Fibroblast of mammary gland (primary cell): ENCODE measurements around the gene AEBP2.

ENCODE experiments used
- DNase-seq: peaks from one replicate; pipeline ENCODE4 v3.0.0-alpha.2; 2010; ENCODE audit warnings: low read depth
- H3K4me3 ChIP-seq: 2 replicates; pipeline ENCODE4 v1.5.1; 2011; ENCODE audit warnings: low read depth, mild to moderate bottlenecking, low read length, moderate library complexity; ENCODE audit not compliant: control insufficient read depth
- CTCF ChIP-seq: conservative IDR thresholded peaks from 2 replicates; pipeline ENCODE4 v1.5.1; 2011; ENCODE audit warnings: low read depth, low read length, inconsistent platforms; ENCODE audit not compliant: control insufficient read depth, insufficient read depth

Gene AEBP2

GRCh38 chr12:19456176-19456575 is 16.9 kb downstream of the AEBP2 start:
- no peak for DNase-seq
- TF ChIP-seq CTCF = no peak

GRCh38 chr12:19457561-19457960 is 18.3 kb downstream of the AEBP2 start:
- H3K4me3 ChIP-seq = no peak overlapping the region
- no peak for TF ChIP-seq CTCF
- DNase-seq = no peak

More at GRCh38 chr12:19456176-19456575, 16.9 kb downstream of the AEBP2 start:
- H3K4me3 ChIP-seq = no peak overlapping the region

GRCh38 chr12:19458733-19459132 is 19.4 kb downstream of the AEBP2 start:
- DNase-seq = no peak
- H3K4me3 ChIP-seq = no peak overlapping the region
- no peak for TF ChIP-seq CTCF

- TF ChIP-seq CTCF = no peak
- H3K4me3 ChIP-seq = no peak overlapping the region
- DNase-seq = no peak
These were observed 22.7 kb downstream of the AEBP2 start for GRCh38 chr12:19461999-19462398.

- no peak for TF ChIP-seq CTCF
- DNase-seq = peak; percentile 58
- H3K4me3 ChIP-seq = no peak overlapping the region
These were observed 23.1 kb downstream of the AEBP2 start for GRCh38 chr12:19462406-19462805.

GRCh38 chr12:19464192-19464580 is 24.9 kb downstream of the AEBP2 start:
- no peak for TF ChIP-seq CTCF
- DNase-seq = no peak
- H3K4me3 ChIP-seq = no peak overlapping the region

- TF ChIP-seq CTCF = no peak
- DNase-seq = no peak
- H3K4me3 ChIP-seq = no peak overlapping the region
These were observed 26.4 kb downstream of the AEBP2 start for GRCh38 chr12:19465711-19466110.
